Erythroblast (primary cell): ENCODE results near the gene ZFHX3.

Experiments
- DNase-seq, 2 experiments: peaks; one replicate each; lab custom pipeline; 2025; lab: John Stamatoyannopoulos, UW
- GATA1 ChIP-seq: IDR thresholded peaks from 2 replicates; pipeline ENCODE4 v1.6.1; 2011; ENCODE audit warnings: low read depth, mild to moderate bottlenecking, control low read depth, low read length, moderate library complexity
- POLR2A ChIP-seq: IDR thresholded peaks from 2 replicates; pipeline ENCODE4 v1.6.1; 2011; ENCODE audit warnings: mild to moderate bottlenecking, low read length

Gene ZFHX3

DNA sequence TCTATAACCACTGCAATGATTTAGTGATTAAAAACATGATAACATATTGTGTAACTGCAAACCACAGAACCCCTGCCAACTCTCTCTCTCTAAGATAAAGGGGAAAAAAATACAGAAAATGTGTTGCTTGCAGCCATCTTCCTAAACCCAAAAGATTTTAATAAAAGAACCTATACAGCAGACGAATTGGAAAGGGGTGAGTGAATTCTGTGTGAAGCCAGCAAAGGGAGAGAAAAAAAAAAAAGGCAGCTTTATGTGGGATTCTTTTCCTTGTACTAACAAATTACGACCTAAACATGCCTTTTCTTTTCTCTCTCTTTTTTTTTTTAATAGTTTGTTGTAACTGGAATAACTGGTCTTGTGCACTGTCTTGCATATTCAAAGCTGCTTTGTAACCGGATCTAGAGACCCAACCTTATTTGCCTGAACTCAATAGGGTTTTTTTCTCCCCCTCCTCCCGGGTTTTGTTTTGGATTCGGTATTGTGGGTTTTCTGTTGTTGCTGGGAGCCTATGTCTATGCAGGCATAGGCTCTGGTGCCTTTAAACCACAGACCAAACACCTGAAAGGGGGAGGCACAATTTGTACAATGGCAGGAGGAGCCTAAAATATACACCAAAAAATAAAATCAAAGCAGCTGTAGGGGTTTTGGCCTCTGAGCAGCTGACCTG is 7.0 kb upstream of the ZFHX3 start:
- TF ChIP-seq POLR2A (no peak), GATA1 (no peak)
- no peak for DNase-seq

DNA sequence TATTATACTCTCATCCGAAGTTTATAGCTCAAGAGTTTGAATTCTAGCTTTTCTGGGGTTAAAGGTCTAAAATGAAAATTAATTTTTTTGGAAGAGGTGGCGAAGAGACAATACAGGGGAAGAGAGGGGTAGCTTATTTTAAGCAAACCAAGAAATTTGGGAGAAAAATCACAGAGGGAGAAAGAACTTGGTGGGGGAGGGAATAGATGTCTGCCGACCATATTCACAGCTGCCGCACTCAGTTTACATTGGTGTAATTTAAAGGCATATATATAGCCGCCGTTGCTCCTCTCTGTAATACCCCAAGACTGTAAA is 6.5 kb upstream of the ZFHX3 start:
- no peak for DNase-seq
- no peak for TF ChIP-seq GATA1
- TF ChIP-seq POLR2A: no peak

DNA sequence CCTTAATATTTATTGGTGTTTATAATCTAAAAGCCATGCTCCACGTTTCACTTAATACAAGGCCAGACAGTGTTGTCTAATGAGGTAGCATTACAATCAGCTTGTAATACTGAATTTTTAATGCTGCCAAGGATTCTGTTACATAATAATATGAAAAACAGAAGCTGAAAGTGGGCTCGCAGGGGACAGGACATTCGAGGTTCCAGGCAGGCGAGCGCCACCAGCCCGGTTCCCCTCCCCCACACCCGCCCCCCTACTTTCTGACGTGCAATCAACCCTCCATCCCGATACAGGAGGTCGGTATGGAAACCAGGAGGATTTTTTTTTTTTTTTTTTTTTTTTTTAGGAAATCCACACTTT is 6.2 kb upstream of the ZFHX3 start:
- TF ChIP-seq GATA1: no peak
- TF ChIP-seq POLR2A: no peak
- no peak for DNase-seq

DNA sequence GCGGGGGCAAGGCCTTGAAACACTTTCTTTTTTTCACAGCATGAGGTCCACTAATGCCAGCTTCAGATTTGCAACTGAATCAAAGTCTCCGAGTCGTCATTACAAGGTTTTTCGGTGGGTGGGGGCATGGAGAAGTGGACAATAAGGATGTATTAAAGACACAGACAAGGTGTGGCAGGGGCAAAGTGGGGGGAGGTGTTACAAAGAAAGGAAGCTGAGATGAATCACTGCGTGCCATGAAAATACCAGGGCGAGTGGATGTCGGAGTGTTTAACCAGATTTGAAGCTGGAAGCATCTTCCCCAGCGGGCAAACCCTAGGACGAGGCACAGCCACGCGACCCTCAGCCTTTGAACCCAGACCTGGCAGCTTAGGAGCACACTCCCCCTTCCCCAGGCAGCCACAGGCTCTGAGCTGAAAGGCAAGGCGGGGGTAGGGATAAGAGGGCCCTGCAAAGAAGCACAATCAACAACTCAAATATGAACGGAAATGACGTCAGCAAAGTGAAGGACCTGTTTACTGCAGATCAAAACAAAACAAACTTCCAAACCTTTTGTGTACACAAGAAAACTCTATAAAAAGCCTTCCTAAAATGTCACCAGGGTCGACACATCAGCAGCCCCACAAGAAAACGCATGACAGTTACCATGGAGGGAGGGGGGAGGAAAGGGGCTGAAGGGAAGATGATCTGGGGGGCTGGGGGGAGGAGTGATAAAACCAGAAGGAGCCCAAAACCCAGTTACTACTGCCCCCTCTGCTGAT is 5.6 kb upstream of the ZFHX3 start:
- no peak for DNase-seq
- TF ChIP-seq GATA1 (no peak), POLR2A (no peak)

DNA sequence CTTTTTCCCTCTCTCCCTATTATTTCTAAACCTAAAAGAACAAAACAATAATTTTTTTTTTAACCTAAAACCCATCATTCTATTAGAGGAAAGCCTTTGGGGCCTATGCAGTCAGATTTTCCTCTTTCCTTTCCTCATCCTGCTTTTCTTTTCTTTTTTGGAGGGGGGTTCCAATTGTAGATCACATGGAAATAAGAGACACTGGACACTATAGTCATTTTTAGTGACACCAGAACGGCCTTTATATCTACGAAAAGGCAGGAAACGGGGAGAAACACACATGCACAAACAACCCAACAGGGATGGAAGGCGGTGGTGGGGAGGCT is 5.1 kb upstream of the ZFHX3 start:
- no peak for DNase-seq
- TF ChIP-seq POLR2A (no peak), GATA1 (no peak)

DNA sequence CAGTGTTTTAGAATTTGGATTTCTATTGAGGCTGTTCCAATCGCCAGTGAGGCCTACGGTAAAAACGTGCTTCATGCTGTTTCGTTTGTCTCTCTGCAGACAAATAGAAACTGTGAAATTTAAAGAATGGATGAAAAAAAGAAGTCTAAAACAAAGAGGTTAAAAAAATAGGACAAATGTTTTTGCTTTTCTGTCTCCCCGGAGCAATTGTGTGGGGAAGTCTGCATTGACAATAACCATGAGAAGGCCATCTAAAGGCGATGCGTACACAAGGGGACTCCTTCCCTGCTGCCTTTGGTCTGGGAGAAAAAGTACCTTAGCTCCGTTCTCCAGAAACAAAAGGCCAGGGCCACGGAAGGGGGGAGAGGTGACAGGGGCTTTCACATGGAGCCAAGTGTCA is 4.6 kb upstream of the ZFHX3 start:
- no peak for DNase-seq
- TF ChIP-seq POLR2A: no peak
- no peak for TF ChIP-seq GATA1

DNA sequence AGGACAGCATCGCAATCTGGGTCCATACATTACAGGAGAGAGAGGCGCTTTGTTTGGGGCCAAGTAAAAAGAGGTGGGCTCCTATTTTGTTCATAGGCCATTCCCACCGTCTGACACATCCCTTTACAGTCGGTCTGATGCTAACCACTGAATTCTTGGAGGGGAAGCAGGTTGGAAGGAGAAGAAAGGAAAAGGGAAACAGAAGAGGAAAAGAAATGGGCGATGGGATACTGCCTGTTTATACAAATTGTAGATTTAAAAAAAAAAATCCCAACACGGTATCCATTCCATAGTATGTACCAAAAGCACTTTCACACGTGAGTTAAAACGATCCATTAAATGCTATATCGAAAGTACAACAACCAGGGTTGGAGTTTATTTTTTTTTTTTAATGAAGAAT is 4.0 kb upstream of the ZFHX3 start:
- no peak for DNase-seq
- TF ChIP-seq GATA1: no peak

DNA sequence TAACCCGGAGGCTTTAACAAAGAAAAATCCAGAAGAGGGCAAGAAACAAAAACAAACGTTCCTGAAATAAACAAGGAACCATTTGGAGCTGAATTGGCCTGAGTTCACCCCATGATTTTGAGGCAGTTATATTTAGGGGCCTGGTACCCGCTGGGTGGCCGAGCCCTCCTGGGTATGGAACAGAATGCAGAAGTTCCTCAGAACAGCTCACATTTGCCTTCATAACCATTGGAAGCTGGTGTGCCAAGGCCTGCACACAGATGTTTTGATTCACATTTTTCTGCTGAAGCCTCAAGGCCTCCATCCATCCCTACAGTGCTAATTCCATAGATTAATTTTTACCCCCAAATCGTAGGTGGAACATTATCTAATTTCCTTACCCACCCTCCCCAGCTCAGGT is 3.3 kb upstream of the ZFHX3 start:
- DNase-seq: no peak
- TF ChIP-seq POLR2A (no peak), GATA1 (no peak)

DNA sequence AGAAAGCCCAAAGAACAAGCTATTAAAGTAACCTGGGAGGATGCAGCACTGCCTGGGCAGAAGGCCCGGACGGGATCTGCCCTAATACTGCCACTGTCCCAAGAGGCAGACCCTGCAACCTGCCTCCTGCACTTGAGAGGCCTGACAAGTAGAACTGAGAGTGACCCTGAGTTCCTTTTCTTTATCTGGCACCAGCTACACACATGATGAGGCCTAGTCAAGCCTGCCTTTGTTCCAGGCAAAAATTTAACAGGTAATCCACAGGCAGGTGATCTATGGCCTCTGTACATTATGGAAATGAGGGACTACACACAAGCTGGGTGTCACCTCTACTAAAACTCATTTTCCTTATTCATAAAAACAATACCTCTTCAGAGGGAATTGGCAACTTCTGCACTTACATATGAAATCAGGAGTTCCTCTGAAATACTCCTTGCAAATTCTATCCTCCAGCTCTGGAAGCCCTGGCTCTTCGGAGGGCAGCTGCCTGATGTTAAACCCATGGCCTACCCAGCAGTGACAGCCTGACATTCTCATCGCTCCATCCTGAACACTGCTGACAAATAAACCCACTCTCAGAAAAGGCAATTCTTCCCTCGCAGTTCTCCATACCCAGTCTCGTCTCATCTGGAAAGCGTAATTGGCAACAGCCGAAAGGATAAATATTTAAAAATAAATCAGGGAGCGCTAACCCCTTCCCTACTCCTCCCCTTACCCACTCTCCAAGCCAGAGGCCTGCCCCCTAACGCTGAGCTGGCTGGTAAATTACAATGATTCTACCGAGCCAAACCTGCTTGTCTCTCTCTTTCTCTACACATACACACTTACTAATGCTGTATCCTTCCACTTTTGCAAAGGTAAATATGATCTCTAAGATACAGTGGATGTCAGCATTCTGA is 2.5 kb upstream of the ZFHX3 start:
- no peak for TF ChIP-seq POLR2A
- no peak for TF ChIP-seq GATA1
- DNase-seq: no peak

DNA sequence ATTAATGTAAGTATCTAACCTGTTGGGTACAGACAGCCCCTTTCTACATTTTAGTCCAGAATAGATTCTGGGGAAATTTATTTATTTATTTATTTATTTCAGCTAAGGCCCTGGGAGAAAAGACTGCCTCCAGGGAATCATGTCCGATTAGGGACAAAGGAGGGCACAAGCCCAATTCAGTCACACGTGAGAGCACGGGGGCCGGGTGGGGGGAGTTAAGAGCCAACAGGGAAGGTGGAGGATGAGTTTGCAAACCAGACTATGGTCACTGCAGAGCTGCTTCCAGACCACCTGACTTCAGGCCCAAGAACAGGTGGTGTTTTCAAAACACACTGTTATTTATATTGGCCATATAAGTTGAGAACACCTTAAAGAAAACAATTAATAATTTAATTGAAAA is 1.6 kb upstream of the ZFHX3 start:
- no peak for TF ChIP-seq POLR2A
- TF ChIP-seq GATA1: no peak
- no peak for DNase-seq

DNA sequence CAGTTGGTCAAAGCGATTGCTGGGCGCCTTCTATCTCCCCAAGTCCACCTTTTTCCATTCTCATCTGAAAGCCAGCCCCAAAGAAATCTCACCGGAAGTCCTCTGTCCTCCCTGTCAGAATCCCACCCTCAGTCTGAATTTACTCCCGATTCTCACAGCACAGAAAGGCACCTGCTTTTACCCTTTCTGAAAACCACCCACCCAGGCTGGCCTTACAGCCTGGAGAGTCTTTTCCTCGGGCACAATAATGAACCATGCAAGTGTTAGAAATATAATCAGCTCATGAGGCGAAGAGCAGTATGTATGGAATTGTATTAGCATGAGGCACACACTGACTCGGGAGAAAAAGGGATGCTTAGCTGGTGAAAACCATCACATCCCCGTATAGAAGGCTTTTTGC is 1.2 kb upstream of the ZFHX3 start:
- no peak for DNase-seq
- TF ChIP-seq GATA1: no peak
- no peak for TF ChIP-seq POLR2A

DNA sequence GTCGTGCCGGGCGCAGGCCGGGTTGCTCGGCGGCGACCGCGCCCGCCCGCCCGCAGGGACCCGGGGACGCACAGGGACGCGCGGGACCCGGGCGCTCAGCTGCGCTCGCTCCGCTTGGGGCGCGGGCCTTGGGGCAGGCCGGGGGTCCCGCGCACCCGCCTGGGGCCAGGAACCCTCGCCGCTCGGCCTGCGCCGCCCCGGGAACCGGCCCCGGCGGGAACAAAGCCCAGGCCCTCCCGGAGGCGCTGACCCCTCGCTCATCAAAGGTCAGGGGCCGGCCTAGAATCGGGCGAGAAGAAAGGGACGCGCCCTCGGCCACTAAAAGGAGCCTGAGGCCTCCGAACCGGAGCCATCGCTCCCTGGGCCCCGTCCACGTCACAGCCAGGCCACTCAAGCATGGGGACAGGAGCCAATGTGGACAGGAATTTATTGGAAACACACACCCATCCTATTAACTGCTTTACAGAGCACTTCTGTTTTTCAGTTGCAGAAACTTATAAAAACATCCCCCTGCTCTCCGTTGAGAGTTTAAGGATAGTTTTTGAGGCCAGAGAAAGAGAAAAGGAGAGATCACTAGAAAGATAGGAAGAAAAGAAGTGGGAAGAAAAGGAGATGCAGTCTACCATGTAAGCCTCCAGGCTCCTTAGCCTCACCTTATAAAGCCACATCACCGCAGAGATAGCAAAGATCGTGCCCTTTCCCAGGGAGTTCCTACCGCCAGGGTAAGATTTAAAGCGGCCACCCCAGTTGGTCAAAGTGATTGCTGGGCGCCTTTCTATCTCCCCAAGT is 558 bp upstream of the ZFHX3 start:
- no peak for TF ChIP-seq GATA1
- no peak for TF ChIP-seq POLR2A
- no peak for DNase-seq

DNA sequence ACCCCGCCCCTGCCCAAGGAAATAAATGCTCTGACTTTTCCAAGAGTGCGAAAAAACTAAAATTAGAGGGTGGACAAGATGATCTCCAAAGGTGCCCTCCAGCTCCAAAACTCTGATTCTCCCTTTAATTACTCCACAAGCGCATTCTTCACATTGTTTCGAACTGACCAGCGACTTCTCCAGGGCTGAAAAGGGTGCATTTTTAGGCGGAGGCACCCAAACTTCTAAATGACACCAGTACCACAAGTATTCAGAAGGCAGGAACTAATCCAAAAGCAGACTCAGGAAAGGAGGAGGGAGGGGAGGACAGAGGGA is 750 bp downstream of the ZFHX3 start:
- DNase-seq: no peak
- TF ChIP-seq GATA1 (no peak), POLR2A (no peak)

DNA sequence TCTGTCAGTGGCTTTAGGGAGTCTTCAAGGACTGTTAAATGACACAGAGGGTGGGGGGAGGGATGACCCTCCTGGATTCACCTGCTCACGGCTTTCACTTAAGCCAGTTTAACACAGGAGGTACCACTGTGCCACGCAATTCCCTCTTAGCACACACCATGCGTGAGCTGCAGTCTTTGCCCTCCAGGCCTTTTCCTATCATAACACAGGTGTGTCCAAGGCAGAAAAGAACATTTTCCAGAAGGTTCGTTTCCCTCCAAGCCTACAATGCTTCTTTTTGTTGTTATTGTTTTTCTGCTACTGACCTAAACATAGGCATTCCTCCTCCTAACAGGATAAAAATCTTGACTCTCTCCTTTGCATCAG is 1.1 kb downstream of the ZFHX3 start:
- TF ChIP-seq POLR2A: no peak
- TF ChIP-seq GATA1: no peak
- no peak for DNase-seq
